Left ventricle myocardium inferior (tissue), 1 donor: ENCODE measurements around the gene DAPK1. TPM values are rescaled to one million over a fixed set of nuclear protein-coding genes. Genes with fewer than 3 reads are reported as not detected.

Experiments used
- DNase-seq: peaks from one replicate; pipeline ENCODE4 v3.0.0-alpha.2; 2020
- H3K27ac ChIP-seq: fragments of 200-600 bp; replicated peaks from 2 replicates; pipeline ENCODE4 v1.8.0; 2021
- H3K27me3 ChIP-seq: fragments of 200-600 bp; 2 replicates; pipeline ENCODE4 v1.8.0; 2021; ENCODE audit warnings: low read depth
- H3K36me3 ChIP-seq: fragments of 200-600 bp; 2 replicates; pipeline ENCODE4 v1.8.0; 2021
- H3K4me1 ChIP-seq: fragments of 200-600 bp; 2 replicates; pipeline ENCODE4 v1.8.0; 2021
- H3K4me3 ChIP-seq: fragments of 200-600 bp; 2 replicates; pipeline ENCODE4 v1.8.0; 2021; ENCODE audit warnings: mild to moderate bottlenecking, moderate library complexity
- H3K9me3 ChIP-seq: fragments of 200-600 bp; replicated peaks from 2 replicates; pipeline ENCODE4 v1.8.0; 2021
- intact Hi-C: fragments of 100-400 bp; cut with micrococcal nuclease; formaldehyde crosslinking; loops from one replicate; pipeline ENCODE4 v1.11.0; 2022
- total RNA-seq: library from RNA; stranded (reverse); fragmentation: NEBNext Ultra II Directional; extraction: Animal tissue kit (Norgen Biotek cat#: 25700); gene quantifications from one replicate; pipeline ENCODE4 v1.2.1, GENCODE V29; 2021
- TF ChIP-seq, protein P1 (sequence below): fragments of 200-600 bp; IDR thresholded peaks from 2 replicates; pipeline ENCODE4 v1.8.0; 2021; ENCODE audit warnings: antibody characterized with exemption, mild to moderate bottlenecking, borderline replicate concordance
- donor health status: DM: no; HTN: yes; CAD: no; lungs with severe emphysema.

Gene DAPK1
- total RNA-seq, 1 donor from 2014 or later = 5.5 TPM

DNA sequence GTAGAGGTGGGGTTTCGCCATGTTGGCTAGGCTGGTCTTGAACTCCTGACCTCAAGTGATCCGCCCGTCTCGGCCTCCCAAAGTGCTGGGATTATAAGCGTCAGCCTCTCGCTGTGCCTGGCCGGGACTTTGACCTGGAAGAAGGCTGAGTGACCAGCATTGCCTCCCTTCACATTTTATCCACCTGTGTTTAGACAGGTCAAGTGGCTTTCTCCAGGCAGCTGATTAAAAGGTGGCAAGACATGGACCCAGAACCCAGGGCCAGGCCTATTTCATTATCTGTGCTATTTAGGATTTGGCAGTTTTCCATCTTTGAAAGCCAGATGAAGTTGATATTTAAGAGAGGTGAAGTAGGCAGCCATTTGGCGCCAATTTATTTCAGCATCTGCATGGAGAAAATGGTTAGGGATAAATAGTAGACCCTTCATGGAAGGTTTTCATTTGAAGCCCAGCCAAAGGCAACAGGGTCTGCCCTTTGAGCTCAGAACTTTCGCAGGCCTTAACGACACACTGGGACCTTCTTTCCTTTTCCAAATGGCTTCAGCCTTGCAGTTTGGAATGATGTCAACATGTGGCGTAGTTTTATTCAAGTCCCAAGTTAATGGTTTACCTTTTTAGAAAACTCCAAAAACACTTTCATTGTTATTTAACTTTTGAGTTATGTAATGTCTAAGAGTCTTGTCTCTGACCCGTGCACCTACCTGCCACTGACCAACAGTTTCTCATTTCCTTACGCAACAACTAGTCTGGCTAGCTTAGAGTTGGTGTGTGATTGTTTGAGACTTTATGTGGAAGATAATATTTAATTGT lies 8.4 kb downstream of the DAPK1 start:
- TF ChIP-seq, protein P1, sequence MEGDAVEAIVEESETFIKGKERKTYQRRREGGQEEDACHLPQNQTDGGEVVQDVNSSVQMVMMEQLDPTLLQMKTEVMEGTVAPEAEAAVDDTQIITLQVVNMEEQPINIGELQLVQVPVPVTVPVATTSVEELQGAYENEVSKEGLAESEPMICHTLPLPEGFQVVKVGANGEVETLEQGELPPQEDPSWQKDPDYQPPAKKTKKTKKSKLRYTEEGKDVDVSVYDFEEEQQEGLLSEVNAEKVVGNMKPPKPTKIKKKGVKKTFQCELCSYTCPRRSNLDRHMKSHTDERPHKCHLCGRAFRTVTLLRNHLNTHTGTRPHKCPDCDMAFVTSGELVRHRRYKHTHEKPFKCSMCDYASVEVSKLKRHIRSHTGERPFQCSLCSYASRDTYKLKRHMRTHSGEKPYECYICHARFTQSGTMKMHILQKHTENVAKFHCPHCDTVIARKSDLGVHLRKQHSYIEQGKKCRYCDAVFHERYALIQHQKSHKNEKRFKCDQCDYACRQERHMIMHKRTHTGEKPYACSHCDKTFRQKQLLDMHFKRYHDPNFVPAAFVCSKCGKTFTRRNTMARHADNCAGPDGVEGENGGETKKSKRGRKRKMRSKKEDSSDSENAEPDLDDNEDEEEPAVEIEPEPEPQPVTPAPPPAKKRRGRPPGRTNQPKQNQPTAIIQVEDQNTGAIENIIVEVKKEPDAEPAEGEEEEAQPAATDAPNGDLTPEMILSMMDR = no peak
- Histone ChIP-seq H3K27ac (no peak overlapping the region), H3K27me3 (no peaks in the 10 kb centered on the region), H3K4me3 (no peak overlapping the region), H3K4me1 (peaks cover 7% of the 10 kb centered on the region), H3K9me3 (no peaks in the 10 kb centered on the region), H3K36me3 (no peaks in the 10 kb centered on the region)
- DNase-seq = no peak
- intact Hi-C loops = no loop called here

DNA sequence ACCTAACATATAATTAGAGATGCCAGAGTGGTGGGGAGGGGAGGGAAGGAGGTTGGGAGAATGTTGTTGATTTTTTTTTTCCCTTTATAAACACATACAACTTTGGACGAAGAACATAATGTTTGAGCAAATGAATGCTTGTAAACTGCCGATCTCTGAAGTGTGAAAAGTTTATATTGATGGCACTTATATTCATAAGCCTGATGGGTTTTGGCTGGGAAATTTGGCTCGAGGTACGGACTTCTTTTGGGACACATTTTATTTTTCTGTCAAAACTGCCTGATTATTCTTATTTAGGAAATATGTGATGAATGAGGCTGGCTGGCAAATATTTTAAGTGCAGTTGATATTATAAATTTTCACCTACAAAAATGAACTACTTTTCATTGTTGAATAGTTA lies 9.9 kb downstream of the DAPK1 start:
- H3K4me1 ChIP-seq = peaks cover 7% of the 10 kb centered on the region
- intact Hi-C loops = no loop called here

DNA sequence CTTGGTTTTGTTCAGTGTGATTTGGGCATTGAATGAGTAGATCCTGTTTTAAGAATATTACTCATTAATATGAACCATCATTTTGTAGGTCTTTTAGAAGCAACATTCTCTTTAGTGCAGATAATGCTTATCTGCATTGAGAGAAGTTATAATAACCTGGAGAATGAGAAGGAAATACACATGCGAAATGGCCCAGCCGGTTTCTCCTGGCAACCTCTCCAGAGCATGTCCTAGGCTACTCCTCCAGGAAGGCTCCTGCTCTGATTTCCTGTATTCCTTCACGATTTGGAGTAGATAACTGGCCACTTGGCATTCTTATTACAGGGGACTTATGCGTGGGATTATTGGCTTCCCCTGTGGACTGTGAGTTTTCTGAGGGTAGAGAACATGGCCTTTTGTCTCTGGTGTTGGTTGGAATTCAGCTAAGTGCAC lies 12.6 kb downstream of the DAPK1 start:
- TF ChIP-seq, protein P1 = no peak
- Histone ChIP-seq H3K27ac (no peak overlapping the region), H3K27me3 (no peaks in the 10 kb centered on the region), H3K9me3 (no peaks in the 10 kb centered on the region), H3K4me1 (peaks cover 7% of the 10 kb centered on the region), H3K36me3 (no peaks in the 10 kb centered on the region), H3K4me3 (no peak overlapping the region)
- no peak for DNase-seq
- intact Hi-C loops = loop anchor here (10.0 kb wide), 1 partner anchor 45 kb away; no protein-coding TSS in a partner anchor

More for the DNA sequence above, 9.9 kb downstream of the DAPK1 start:
- TF ChIP-seq, protein P1 = no peak
- H3K9me3 ChIP-seq = no peaks in the 10 kb centered on the region
- no peak for DNase-seq
- H3K4me3 ChIP-seq = no peak overlapping the region
- no peaks in the 10 kb centered on the region for H3K36me3 ChIP-seq
- H3K27ac ChIP-seq = no peak overlapping the region
- no peaks in the 10 kb centered on the region for H3K27me3 ChIP-seq

DNA sequence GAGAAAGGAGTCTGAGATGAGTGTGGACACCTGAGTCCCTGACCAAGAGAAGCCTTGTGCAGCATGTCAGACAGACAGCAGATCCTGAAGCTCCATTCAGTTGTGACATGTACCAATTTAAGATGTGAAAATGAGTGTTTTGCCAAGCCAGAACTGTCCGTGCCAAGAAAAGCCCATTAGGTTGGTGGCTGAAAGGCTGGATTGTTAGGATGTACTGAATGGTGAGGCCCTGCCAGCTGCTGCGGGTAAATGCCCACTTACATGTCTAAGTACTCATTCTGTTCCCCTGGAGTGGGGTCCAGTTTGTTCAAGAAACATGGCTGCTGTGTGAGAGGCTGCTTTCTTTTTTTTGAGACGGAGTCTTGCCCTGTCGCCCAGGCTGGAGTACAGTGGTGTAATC lies 14.6 kb downstream of the DAPK1 start:
- H3K27me3 ChIP-seq = no peaks in the 10 kb centered on the region
- peaks cover 7% of the 10 kb centered on the region for H3K4me1 ChIP-seq
- H3K4me3 ChIP-seq = no peak overlapping the region
- H3K27ac ChIP-seq = no peak overlapping the region
- no peak for DNase-seq
- intact Hi-C loops = loop anchor here (10.0 kb wide), 1 partner anchor 48 kb away; no protein-coding TSS in a partner anchor
- TF ChIP-seq, protein P1 = no peak
- H3K36me3 ChIP-seq = no peaks in the 10 kb centered on the region
- no peaks in the 10 kb centered on the region for H3K9me3 ChIP-seq

DNA sequence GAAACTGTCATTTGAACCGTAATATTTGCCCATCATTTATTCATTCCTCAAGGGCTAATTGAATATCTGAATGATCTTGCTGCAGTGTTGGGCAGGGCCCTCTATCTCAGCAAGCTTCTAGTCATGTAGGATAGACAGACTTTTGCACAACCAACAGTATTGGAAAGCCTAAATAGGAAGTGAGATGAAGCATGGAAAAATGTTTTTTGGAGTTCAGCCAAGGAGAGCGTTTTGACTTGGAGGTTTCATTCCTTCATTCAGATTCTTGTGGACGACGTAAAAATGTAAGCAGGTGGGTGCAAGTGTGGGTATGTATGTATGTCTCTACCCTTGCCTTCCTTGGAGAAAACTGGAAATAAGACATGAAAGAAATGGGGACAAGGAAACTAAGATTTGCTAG lies 15.5 kb downstream of the DAPK1 start:
- Histone ChIP-seq H3K27me3 (no peaks in the 10 kb centered on the region), H3K4me1 (peaks cover 7% of the 10 kb centered on the region), H3K4me3 (no peak overlapping the region), H3K9me3 (no peaks in the 10 kb centered on the region), H3K36me3 (no peaks in the 10 kb centered on the region), H3K27ac (no peak overlapping the region)
- intact Hi-C loops = loop anchor here (10.0 kb wide), 1 partner anchor 48 kb away; no protein-coding TSS in a partner anchor
- DNase-seq = no peak
- TF ChIP-seq, protein P1 = no peak
